Uterus (tissue), 2 donors: Measurements from ENCODE around the gene PRR5L.

Experiments used
- POLR2A ChIP-seq, 2 donors: fragments of 450-650 bp; IDR thresholded peaks; one replicate each; pipeline ENCODE4 v1.6.1; 2016; ENCODE audit warnings: antibody characterized with exemption in 2 of 2, mild to moderate bottlenecking in 1 of 2, moderate library complexity in 1 of 2
- TF ChIP-seq, protein P1 (sequence below), 4 experiments: fragments of 200-600 bp in 2 of 4; fragments of 450-650 bp in 2 of 4; sonication (generic) in 2 of 4; IDR thresholded peaks; one replicate each; pipeline ENCODE4 v1.5.1; 2016 to 2019; ENCODE audit warnings: antibody characterized with exemption in 4 of 4, mild to moderate bottlenecking in 2 of 4, moderate library complexity in 1 of 4

DNA sequence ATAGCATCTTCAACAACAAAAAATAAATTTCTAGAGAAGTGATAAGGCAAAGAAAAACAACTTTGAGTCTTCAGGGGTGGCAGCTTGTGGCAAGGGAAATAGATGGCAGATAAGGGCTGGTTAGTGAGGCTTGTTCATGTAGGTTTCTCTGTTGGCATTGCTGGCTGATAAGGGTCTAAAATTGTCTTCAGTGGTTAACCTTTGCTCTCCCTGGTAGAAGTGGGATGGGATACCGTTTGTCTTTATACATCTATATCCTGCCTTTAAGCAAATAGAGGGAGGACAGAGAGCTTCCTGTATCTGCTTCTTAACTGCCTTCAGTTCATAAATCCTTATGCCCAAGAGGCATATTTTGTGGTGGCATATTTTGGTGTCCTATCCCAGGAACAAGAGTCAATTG, 156.9 kb downstream of the PRR5L start:
- TF ChIP-seq, protein P1, sequence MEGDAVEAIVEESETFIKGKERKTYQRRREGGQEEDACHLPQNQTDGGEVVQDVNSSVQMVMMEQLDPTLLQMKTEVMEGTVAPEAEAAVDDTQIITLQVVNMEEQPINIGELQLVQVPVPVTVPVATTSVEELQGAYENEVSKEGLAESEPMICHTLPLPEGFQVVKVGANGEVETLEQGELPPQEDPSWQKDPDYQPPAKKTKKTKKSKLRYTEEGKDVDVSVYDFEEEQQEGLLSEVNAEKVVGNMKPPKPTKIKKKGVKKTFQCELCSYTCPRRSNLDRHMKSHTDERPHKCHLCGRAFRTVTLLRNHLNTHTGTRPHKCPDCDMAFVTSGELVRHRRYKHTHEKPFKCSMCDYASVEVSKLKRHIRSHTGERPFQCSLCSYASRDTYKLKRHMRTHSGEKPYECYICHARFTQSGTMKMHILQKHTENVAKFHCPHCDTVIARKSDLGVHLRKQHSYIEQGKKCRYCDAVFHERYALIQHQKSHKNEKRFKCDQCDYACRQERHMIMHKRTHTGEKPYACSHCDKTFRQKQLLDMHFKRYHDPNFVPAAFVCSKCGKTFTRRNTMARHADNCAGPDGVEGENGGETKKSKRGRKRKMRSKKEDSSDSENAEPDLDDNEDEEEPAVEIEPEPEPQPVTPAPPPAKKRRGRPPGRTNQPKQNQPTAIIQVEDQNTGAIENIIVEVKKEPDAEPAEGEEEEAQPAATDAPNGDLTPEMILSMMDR (IDR thresholded peaks at IDR 0.05), result no peak
- no peak for TF ChIP-seq POLR2A (IDR thresholded peaks at IDR 0.05)
